ENCODE results near the gene KCNG3. TPM values are rescaled to one million over a fixed set of nuclear protein-coding genes. Genes with fewer than 3 reads are reported as not detected.

KCNG3 gene
- total and polyA plus RNA-seq, 2 of the 13 experiments (the other 11 are each of a cell fraction or from before 2014, with no cell fraction given): 2.8 to 4.8 TPM

DNA sequence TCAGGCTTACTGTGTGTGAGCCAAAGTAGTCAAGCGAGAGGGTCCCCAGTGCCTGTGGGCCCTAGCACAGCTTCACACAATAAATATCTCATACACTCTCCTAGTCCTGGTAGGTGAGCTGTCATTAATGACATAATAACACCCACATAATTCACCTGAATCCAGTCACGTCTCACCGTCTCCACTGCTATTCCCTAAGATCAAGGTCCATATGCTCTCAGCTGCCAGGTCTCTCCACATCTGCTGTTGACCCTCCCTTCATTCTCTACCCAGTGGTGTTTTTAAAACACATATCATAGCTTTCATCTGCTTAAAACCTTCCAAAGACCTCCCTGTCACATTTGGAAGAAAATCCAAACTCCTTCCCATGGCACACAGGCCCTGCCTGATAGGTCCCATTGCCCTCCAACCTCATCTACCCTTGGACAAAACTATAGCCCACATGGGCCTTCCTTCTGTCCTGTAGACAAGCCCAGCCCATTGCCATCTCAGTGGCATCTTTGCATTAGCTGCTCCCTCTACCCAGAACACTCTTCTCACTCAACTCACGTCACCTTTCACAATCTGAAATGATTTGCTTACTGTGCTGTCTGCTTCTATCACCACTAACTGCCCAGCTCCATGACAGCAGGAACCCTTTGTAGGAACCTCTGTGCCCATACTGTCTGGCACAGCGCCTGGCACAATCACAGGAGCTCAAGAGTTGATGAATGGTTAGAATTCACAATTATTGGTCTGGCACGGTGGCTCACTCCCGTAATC, 7.5 kb downstream of the KCNG3 start:
- BruUV-seq (replicated peaks): no TSS peak
- no peaks in the 10 kb centered on the region for H4K20me1 ChIP-seq (ENCODE audit: insufficient read depth, low read length)
- FAIRE-seq (no peak), ATAC-seq (peak; percentile 85), DNase-seq (ENCODE audit: low spot score) (peak; percentile 67)
- ChIA-PET CTCF (ENCODE audit: low intra/inter-chr PET ratio, low total read pairs) (no interaction called here), POLR2A (no interaction called here)
- H3K4me3 ChIP-seq (replicated peaks in 1 of 3; ENCODE audit: insufficient read depth in 1 of 3, low read depth in 2 of 3, low read length in 3 of 3): peak overlapping the region in 1 of 3 experiments; percentile 25; a peak in 2 of 6 replicates
- H3K27ac ChIP-seq (ENCODE audit: extremely low read length, insufficient read depth, low read length): peak overlapping the region; percentile 45
- no peaks in the 10 kb centered on the region for H3K9me3 ChIP-seq (ENCODE audit: low read length)
- no peak overlapping the region for H3K9ac ChIP-seq (ENCODE audit: insufficient read depth, low read depth, low read length)
- H3K27me3 ChIP-seq (ENCODE audit: control insufficient read depth in 1 of 2, insufficient read depth in 2 of 2, low read length in 2 of 2): no peaks in the 10 kb centered on the region
- intact Hi-C loops (cut with micrococcal nuclease; ENCODE audit: unreplicated experiment): no loop called here
- peaks cover 0 to 1% of the 10 kb centered on the region in 2 experiments; a peak in 1 of 5 replicates for H3K36me3 ChIP-seq (replicated peaks in 1 of 2; ENCODE audit: control insufficient read depth in 1 of 2, insufficient read depth in 2 of 2, low read length in 2 of 2)
- H2AFZ ChIP-seq (ENCODE audit: low read length): no peak overlapping the region
- peak overlapping the region; percentile 70 for H3K4me2 ChIP-seq (ENCODE audit: low read depth, low read length)
- 69% methylated on average over 7 of the region's 7 CpGs for WGBS (ENCODE audit: low lambda C conversion rate)
- in situ Hi-C loops (cut with HindIII; ENCODE audit: extremely low pct_ligation_motif_present, low pct_unique_long_range_greater_than_20kb): no loop called here
- H3K4me1 ChIP-seq (ENCODE audit: insufficient read depth, low read length): peaks cover 63% of the 10 kb centered on the region
- H3K79me2 ChIP-seq (ENCODE audit: insufficient read depth, low read length): peaks cover 80% of the 10 kb centered on the region
- 0 out of 2 replicates have a peak, but pooled peaks have one; percentile 45 for TF ChIP-seq FOXC1 (CRISPR knock-in tag; IDR thresholded peaks at IDR 0.05; ENCODE audit: borderline replicate concordance)
- TF ChIP-seq MIXL1 (CRISPR knock-in tag; IDR thresholded peaks at IDR 0.05): peak; percentile 42; the same call in 1 of the 2 replicates
- peak; percentile 65; the same call in 1 of the 2 replicates for TF ChIP-seq ZNF572 (CRISPR knock-in tag; IDR thresholded peaks at IDR 0.05)
- peak; percentile 30; the same call in 1 of the 2 replicates for TF ChIP-seq ELF3 (CRISPR knock-in tag; IDR thresholded peaks at IDR 0.05)
- no peak; the same call in 1 of the 2 replicates for TF ChIP-seq ZNF589 (CRISPR knock-in tag; conservative IDR thresholded peaks at IDR 0.05)
- no peak for TF ChIP-seq KAT2B (IDR thresholded peaks at IDR 0.05; ENCODE audit: borderline replicate concordance, low read depth, low read length)
- TF ChIP-seq RBM22 (optimal IDR thresholded peaks at IDR 0.05; ENCODE audit: low read length): no peak
- peak; percentile 75; the same call in 1 of the 2 replicates for TF ChIP-seq IRF9 (CRISPR knock-in tag; IDR thresholded peaks at IDR 0.05; ENCODE audit: borderline replicate concordance)
- no peak for TF ChIP-seq HNRNPL (IDR thresholded peaks at IDR 0.05; ENCODE audit: low read depth, low read length)
- no peak for TF ChIP-seq SOX13 (IDR thresholded peaks at IDR 0.05)
- TF ChIP-seq SOX13 (CRISPR knock-in tag; conservative IDR thresholded peaks at IDR 0.05 in 1 of 2, IDR thresholded peaks at IDR 0.05 in 1 of 2): peak in 1 of 2 experiments; percentile 37; a peak in 1 of 4 replicates
- 0 out of 2 replicates have a peak, but pooled peaks have one; percentile 12 for TF ChIP-seq PPARG (CRISPR knock-in tag; conservative IDR thresholded peaks at IDR 0.05)
- 0 out of 2 replicates have a peak, but pooled peaks have one; percentile 28 for TF ChIP-seq ZBTB21 (CRISPR knock-in tag; IDR thresholded peaks at IDR 0.05)
- TF ChIP-seq KMT2A (CRISPR knock-in tag; IDR thresholded peaks at IDR 0.05): peak; percentile 69; the same call in 1 of the 2 replicates
- no peak for TF ChIP-seq ZNF275 (CRISPR knock-in tag; IDR thresholded peaks at IDR 0.05; ENCODE audit: borderline replicate concordance)
- peak; percentile 64 for TF ChIP-seq SOX5 (CRISPR knock-in tag; IDR thresholded peaks at IDR 0.05; ENCODE audit: borderline replicate concordance)
- TF ChIP-seq PAX8 (CRISPR knock-in tag; IDR thresholded peaks at IDR 0.05; ENCODE audit: borderline replicate concordance): no peak
- peak; percentile 50; the same call in 1 of the 2 replicates for TF ChIP-seq CREM (IDR thresholded peaks at IDR 0.05)
- TF ChIP-seq CREM (CRISPR knock-in tag; IDR thresholded peaks at IDR 0.05): no peak
- TF ChIP-seq SMARCE1 (IDR thresholded peaks at IDR 0.05; ENCODE audit: borderline replicate concordance): no peak
- TF ChIP-seq PCBP2 (optimal IDR thresholded peaks at IDR 0.05; ENCODE audit: low read depth, low read length, poor library complexity, severe bottlenecking): no peak
- no peak for TF ChIP-seq ZNF264 (CRISPR knock-in tag; IDR thresholded peaks at IDR 0.05)
- peak; percentile 51; the same call in 1 of the 2 replicates for TF ChIP-seq JUND (CRISPR knock-in tag; IDR thresholded peaks at IDR 0.05)
